Hippocampal formation (tissue), 2 donors: ENCODE data around the gene ZSWIM5.

Experiments
- DNase-seq, 2 donors: peaks; one replicate each; lab custom pipeline; 2025; lab: John Stamatoyannopoulos, UW

Gene ZSWIM5

DNA sequence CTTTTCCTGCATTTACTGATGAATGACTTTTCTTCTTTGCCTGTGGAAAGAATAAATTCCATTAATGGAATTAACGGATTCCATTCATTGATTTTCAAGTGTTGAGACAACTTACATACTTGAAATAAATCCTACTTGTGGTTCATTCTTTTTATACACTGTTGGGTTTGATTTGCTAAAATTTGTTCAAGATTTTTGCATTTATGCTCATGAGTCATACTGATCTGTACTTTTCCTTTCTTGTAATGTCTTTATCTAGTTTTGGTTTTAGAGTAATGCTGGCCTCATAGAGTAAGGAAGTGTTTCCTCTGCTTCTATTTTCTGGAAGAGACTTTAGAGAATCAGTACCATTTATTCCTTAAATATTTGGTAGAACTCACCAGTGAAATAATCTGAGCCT is 180.0 kb downstream of the ZSWIM5 start:
- no peak for DNase-seq

DNA sequence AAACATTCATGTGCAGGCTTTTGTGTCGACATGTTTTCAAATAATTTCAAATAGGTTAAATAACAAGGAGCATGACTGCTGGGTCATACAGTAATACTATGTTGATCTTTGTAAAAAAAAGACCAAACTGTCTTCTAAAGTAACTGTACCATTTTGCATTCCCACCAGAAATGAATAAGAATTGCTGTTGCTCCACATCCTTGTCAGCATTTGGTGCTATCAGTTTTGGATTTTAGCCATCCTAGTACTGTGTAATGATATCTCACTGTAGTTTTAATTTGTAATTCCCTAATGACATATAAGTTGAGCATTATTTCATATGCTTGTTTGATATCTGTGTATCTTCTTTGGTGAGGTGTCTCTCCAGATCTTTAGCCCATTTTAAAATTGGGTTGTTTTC is 182.7 kb downstream of the ZSWIM5 start:
- DNase-seq = no peak

DNA sequence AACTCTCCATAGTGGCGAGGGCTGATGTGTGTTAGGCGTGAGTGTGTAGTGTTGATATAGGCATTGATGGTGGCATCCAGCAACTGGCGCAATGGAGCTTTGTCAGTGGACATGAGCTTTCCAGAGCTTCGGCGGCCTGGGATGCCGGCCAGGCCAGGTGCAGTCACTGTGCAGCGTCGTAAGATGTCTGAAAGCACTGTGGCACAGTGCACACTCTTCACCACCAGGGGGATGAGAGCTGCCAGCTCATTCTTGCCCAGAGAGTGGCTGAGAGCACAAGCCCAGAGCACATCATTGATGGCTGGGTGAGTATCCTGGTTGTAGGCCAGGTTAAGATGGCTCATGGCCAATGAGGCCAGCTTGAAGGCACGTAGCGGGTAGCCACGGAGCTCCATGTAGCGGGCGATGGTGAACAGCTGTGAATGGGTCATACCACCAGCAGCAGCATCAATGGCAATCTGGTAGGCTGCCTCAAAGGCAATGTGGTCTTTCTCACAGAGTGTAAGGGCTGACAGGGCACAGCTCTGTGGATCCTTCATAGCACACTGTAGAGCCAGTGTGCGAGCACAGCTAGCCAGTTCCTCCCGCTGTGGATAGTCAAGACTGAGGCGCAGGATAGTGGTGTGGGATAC is 187.7 kb downstream of the ZSWIM5 start:
- peak in 1 of 2 donors; percentile 32 for DNase-seq

DNA sequence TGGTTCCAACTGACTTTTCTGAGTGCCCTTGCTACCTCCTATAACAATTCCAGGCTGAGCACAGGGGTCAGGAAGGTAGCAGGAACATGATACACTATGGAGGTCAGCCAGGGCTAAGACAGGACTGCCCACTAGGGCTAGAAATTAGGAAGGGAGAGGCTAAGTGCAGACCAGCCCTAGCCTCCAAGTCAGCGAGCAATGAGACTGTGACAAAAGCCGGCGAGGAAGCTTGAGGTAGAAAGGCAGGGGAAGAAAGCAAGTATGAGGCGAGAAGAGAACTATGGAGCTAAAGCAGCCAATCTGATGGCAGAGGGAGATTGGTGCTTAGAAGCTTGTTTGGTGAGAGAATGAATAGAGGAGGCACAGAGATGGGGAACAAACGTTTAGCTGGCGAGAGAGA is 189.6 kb downstream of the ZSWIM5 start:
- DNase-seq = no peak

DNA sequence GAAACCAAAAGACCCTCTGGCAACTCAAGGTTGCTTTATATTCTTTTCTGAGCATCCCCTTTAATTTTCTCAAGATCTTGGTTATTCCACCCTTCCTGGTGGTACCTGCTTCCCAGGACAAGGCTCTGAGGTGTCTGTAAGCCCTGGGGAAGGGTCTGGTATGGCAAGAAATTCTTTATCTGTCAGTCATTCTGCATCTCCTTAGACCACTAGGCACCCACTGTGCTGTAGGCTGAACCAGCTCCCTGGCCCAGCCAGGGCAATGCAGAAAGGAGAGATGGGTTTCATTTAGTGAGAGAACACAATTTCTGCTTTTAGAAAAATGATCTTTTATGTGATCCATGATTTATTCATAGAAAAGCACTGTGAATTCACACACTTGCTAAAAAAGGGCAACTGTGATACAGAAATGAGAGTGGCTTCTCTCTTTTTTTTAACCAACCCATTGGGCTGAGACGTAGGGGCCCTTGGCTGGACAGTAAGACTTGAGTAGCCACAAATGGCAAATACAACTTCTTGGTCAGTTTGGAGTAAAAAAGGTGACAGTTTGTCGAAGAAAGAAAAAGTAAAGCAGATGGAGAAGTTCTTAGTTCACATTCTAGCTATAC is 190.2 kb downstream of the ZSWIM5 start:
- no peak for DNase-seq

DNA sequence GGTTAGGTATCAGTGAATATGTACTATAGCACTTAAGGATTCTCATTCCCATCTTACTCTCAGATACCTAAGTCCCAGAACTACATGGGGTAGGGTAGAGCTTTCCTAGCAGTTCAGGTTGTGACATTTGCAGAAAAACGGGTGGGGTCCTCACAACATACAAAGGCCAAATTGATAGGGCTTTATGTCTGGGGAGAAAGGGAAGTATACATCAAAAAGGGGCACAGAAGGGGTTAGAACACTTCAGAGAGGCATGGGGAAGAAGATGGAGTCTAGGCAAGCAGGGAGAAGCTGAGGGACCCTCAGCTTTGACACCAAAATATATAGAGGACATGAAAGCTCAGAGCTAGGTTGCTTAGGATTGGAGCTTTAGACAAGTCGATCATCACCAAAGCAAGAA is 190.7 kb downstream of the ZSWIM5 start:
- DNase-seq = no peak

DNA sequence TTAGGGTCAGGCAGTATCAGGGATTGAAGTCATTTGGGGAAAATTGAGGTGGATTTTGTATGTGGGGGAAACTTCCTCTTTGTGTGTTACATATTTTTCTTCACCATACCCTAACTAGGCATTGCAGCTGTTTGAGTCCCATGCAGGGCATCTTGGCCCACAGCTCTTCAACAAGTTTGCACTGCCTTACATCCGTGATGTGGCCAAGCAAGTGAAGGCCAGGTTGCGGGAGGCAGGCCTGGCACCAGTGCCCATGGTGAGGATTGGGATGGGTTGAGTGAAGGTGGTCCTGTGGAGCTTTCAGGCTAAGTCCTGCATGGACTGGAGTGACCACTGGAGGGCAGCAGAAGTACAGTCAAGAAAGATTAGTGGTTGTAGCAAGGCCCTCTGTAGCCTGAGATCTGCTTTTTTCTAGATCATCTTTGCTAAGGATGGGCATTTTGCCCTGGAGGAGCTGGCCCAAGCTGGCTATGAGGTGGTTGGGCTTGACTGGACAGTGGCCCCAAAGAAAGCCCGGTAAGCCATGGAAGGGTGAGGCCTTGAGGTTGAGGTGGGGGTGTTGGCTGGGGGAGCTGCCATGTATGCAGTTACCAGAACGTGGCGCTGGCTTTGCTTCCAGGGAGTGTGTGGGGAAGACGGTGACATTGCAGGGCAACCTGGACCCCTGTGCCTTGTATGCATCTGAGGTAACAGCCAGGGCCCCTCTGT is 191.9 kb downstream of the ZSWIM5 start:
- peak; percentile 67 to 71 for DNase-seq

DNA sequence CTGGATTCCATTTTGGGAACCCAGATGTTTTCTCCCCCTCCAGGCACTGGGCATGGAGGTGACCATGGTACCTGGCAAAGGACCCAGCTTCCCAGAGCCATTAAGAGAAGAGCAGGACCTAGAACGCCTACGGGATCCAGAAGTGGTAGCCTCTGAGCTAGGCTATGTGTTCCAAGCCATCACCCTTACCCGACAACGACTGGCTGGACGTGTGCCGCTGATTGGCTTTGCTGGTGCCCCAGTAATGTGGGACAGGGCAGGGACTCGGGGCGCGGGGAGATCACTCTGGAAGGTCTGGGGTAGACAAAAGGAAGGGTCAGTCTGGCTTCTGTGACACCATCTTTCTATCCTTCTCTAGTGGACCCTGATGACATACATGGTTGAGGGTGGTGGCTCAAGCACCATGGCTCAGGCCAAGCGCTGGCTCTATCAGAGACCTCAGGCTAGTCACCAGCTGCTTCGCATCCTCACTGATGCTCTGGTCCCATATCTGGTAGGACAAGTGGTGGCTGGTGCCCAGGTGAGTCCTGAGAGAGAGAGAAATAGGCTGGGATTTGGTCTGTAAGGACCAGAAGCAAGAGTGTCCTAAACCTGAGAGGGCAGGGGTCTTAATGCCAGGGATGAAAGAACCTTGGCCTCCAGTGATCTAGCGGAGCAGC is 192.7 kb downstream of the ZSWIM5 start:
- DNase-seq = no peak

DNA sequence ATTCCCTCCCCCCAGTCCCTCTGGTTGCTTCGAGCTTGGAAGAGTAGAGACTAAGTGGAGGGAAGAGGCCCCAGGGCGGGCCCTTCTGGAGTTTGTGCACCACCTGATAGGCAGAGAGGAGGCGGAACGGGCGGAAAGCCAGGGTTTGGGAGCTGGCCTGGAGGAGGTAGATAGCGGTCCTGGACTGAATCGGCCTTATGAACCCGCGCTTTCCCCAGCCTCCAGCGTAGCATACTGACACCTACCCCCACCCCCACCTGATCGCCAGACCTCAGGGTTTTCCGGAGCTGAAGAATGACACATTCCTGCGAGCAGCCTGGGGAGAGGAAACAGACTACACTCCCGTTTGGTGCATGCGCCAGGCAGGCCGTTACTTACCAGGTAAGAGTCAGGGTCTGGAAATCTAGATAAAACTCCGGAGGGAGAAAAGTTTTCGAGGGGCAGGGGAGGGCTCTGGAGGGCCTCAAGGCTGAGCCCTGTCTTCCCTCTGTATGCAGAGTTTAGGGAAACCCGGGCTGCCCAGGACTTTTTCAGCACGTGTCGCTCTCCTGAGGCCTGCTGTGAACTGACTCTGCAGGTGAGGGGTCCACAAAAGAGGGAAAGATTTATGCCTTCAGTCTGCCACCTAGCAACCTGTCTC is 193.6 kb downstream of the ZSWIM5 start:
- DNase-seq = peak in 1 of 2 donors; percentile 23

DNA sequence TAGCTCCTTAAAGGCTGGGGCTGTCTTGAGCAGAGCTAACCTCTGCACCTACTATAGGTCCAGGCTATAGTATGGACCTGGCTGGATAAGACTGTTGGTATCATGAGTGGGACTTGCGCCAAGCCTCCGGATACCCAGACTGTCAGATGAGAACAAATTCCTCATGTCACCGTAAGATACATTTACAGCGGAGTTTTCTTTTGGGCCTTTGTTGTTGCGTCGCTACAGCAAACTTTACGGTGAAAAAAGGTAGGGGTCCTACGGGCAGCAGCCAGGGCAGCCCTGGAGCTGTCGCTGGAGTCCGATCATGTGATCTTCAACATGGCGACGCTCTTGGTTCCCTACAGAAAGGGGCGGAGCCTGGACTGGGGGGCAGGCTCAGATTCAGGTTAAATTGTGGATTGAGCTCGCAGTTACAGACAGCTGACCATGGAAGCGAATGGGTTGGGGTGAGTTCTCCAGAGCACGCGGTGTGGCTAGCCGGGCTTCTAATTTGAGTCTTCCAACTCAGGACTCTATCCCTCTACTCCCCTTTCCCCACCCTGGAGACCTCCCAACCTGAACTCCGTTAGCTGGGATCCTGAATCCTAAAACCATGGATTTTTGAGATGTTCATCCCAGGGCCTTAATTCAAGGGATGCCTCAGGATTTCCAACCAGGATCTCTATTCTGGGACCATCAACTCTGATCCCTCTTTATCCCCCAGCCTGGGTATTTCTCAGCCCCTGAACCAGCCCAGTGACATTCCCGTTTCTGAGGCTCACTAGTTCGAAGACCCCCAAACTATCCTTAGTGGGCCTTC is 194.4 kb downstream of the ZSWIM5 start, which contains the start of gene UROD:
Gene UROD (plus strand): TSS at position 418 of the 802 bp plus-strand sequence. CDS start 12 bp downstream, at position 430.
- DNase-seq = peak; percentile 84 to 97

DNA sequence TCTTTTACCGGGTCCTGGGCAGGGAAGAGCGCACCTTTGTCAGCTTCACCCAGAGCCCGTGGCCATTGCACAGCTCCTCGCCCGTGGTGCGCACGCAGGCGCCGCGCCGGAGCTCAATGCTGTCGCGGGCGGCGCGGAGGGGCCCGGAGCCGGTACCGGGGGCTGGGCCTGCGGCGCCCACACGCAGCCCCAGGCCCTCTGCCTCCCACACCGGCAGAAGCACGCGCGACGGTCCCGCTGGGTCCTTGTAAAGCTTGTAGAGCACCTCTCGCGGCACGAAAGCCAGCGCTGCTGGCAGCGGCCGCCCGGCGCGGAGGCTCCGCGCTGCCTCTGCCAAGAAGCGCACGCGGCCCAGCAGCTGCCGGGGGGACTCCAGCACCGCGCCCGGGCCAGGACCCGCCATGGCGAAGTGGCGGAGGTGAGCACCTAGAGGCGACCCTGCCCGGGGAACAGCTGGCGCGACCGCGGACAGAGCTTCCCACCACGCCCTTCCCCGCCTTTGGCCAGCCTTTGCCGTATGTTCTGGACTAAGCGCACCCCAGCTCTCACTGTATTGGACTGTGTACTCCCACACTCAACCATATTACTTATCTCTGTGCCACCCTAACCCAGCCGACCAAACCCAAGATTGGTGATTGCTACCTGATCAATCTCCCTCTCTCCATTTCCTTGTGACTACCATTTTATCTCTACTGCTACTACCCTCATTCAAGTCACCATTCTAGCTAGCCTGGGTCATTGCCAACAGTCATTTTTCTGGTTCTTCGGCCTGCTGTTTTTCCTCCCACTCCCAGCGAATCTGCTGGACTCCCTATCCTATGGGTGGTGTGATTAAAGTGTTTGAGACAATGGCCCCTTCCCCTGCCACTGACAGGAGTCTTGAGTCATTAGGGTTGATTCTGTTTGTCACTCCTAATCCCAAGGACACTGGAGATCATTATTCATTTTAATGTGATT is 195.3 kb downstream of the ZSWIM5 start, which contains the start of gene HECTD3:
Gene HECTD3 (minus strand): TSS at position 470 of the 957 bp plus-strand sequence. CDS start 67 bp downstream, at position 403.
- DNase-seq = peak; percentile 78 to 93

DNA sequence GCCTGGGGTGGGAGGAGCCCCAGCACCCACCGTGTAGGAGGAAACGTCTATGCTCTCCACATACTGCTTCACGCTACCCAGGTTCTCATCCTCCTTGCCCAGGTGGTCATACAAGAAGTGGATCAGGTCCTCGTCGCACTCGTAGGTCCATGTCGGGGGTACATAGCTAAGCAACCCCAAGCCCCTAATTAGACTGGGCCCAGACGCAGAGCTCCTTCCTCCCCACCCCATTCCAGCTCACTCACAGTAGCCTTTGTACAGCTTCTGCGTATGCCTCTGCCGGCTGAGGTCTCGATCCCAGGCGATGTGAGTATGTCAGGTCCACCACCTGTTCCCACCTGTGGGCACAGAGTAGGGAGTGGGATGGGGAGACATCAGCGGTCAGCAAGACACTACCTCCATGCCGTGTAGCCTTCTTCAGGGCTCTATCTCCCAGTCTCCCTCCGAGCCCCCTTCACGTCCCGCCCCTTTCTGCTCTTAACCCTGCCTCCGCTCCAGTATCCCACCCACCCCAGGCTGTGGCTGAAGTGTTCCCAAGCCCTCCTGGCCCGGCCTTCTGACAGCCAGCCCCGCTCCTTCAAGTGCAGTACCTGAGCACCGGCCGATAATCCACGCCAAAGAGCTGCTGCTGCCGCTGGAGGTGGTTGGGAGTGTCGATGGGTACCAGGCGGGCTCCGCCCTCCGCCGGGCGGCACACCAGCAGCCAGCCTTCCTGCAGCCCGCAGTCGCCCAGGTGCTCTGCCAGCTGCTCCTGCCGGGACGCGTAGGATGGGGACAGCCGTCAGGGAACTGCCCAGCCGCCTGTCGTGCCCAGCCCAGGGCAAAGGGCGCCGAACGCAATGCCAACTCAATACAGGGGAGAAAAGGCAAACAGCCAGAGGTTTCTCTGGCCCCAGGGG is 196.2 kb downstream of the ZSWIM5 start:
- no peak for DNase-seq

DNA sequence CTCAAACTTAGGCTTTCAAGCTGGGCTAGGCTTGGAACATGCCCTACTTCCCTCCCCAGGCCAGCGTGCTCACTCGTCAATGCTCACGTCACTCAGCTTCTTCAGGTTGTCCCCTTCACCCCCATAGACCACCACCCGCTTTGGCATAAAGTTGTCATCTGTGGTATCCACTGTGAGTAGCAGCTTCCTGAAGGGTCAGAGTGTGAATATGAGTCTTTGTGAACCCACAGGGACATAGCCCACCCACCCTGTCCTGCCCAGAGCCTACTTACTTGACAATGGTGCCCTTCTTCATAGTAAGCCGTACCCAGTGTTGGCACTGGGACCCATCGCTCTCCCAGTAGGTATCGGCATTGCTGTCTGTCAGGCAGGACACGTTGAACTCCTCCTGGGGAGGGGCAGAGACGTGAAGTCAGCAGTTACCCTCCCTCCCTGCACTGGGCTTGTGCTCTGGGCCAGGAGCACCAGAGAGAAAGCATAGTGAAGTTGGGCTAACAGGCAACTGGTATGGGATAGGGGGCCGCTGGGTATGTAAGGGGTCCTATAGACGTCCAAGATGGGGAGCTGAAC is 197.0 kb downstream of the ZSWIM5 start:
- DNase-seq = no peak

DNA sequence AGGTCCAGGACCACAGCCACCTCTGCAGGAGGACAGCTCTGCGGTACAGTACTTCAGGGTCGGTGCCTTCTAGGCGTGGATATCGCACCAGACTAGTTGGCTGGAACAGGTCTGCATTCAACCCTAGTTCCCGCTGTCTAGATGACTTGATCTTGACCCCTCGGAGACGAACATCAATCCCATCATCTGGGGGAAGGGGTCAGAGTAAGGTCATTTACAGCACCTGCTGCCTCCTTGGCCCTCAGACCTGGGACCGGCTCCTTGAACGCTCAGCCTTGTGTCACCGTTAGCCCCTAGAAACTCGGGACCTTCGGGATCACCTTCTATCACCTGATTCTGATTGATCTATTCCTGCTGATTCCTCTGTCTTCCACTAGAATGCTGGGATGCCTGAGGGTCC is 197.9 kb downstream of the ZSWIM5 start:
- DNase-seq = no peak

DNA sequence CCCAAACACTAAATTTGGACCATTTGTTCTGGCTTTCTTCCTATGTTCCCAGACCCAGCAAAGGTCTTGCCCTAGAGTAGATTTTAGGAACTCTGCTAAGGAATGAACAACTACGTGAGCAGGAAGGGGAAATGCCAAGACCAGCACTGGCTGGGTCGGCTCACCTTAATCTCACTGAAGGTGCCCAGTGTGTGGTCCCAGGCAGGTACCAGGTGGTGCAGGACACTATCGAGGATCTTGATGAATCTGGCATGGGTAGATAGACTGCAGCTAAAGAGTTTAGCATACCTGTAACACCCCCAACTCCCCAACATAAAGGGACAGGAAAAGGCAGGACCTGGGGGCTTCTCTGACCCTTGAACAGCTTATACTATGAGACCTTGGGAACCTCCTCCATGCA is 198.3 kb downstream of the ZSWIM5 start:
- no peak for DNase-seq

DNA sequence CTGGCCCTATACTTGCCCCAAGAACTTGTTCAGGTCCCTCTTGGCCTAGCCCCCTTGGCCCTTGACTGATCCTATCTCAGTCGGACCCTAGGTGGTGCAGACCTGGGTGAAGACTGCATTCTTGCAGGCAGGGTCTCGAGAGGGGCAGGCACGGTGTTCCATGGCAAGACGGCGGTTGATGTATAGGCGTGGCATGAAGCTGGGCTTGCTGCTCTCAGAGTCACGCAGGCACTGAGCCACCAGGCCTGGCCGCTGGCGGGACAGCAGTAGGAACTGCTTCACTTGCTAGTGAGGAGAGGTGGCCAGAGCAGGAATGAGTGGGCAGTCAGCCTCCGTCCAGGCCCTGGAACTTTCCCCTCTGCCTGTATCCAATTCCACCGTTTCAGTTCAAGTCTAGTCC is 199.1 kb downstream of the ZSWIM5 start:
- no peak for DNase-seq

DNA sequence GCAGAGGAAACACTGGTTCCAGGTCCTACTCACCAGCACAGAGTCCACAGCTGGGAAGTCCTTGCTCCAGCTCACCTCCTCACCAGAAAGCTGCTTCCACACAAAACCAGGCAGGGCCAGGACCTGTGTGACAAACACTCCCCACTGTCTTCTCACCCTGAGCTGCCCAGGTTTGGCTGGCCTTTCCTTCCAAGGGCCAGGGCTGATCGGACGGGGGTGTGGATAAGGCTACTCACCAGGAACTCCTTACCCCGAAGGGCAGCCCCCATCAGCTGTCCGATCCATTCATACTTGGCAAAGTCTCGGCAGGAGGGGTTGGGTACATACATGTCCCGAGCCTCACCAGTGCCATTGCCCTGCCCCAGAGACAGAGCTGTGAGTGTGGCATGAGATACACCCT is 200.6 kb downstream of the ZSWIM5 start:
- DNase-seq = no peak

DNA sequence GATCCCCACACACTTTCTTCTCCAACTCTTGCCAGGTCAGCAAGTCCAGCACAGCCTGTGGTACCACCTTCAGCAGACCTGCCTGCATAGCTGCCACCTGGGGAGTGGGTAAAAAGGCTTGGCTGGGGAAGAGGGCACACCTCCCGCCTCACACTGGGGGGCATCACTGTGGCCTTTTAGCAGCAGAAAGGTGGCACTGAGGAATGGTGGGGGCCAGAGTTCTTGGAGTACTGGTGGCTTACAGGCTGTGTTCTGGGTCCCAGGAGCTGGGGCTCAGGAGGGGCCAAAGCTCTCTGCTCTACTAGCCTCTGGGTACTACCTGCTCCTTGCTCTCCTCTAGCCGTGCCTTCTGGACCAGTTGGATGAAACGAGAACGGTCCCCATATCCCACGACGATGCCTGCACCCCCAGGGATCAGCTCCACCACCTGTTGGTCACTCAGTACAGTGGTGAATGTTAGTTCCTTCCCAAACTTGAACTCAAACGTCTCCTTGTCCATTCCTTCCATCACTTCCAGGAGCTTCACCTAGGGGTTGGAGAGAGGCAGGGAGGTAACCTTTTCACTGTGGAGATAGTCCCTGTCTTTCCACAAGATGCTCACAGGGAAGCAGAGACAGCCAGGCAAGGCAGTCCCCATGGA is 202.0 kb downstream of the ZSWIM5 start:
- no peak for DNase-seq
